H9 (cell line): ENCODE measurements around the gene UBE3B. TPM values are rescaled to one million over a fixed set of nuclear protein-coding genes. Genes with fewer than 3 reads are reported as not detected.
A peak's percentile ranks its signal among the peaks of the same experiment; 100 is the strongest.

Source experiments
- DNase-seq: peaks from one replicate; pipeline ENCODE4 v3.0.0-alpha.2; 2017
- H2AFZ ChIP-seq: one replicate; pipeline ENCODE4 v1.6.1; 2013; ENCODE audit warnings: mild to moderate bottlenecking, low read length, control low read depth, moderate library complexity
- H2AK5ac ChIP-seq: 2 replicates; pipeline ENCODE4 v1.6.1; 2013; ENCODE audit warnings: low read length, control low read depth, mixed read lengths; ENCODE audit not compliant: insufficient read length
- H2BK120ac ChIP-seq: one replicate; pipeline ENCODE4 v1.6.1; 2013; ENCODE audit warnings: low read depth, mild to moderate bottlenecking, low read length, control low read depth, inconsistent platforms; ENCODE audit not compliant: poor library complexity, severe bottlenecking
- H2BK12ac ChIP-seq: 2 replicates; pipeline ENCODE4 v1.6.1; 2013; ENCODE audit warnings: low read length, control low read depth, mixed read lengths, low read depth; ENCODE audit not compliant: insufficient read length
- H2BK15ac ChIP-seq: 2 replicates; pipeline ENCODE4 v1.6.1; 2013; ENCODE audit warnings: low read depth, low read length, control low read depth
- H2BK20ac ChIP-seq: one replicate; pipeline ENCODE4 v1.6.1; 2013; ENCODE audit warnings: low read depth, mild to moderate bottlenecking, low read length, control low read depth, inconsistent platforms; ENCODE audit not compliant: poor library complexity, severe bottlenecking
- H2BK5ac ChIP-seq: 2 replicates; pipeline ENCODE4 v1.6.1; 2013; ENCODE audit warnings: low read length, control low read depth, mixed read lengths; ENCODE audit not compliant: insufficient read length
- H3K14ac ChIP-seq: 2 replicates; pipeline ENCODE4 v1.6.1; 2013; ENCODE audit warnings: low read length, control low read depth; ENCODE audit not compliant: insufficient read depth
- H3K18ac ChIP-seq: 2 replicates; pipeline ENCODE4 v1.6.1; 2013; ENCODE audit warnings: low read depth, mild to moderate bottlenecking, mixed read lengths, low read length, control low read depth; ENCODE audit not compliant: insufficient read length
- H3K23ac ChIP-seq: 2 replicates; pipeline ENCODE4 v1.6.1; 2013; ENCODE audit warnings: low read length, control low read depth, mixed read lengths, low read depth; ENCODE audit not compliant: insufficient read length
- H3K23me2 ChIP-seq: 2 replicates; pipeline ENCODE4 v1.6.1; 2013; ENCODE audit warnings: low read depth, mild to moderate bottlenecking, mixed read lengths, low read length, control low read depth; ENCODE audit not compliant: insufficient read length, poor library complexity, severe bottlenecking
- H3K27ac ChIP-seq: 2 replicates; pipeline ENCODE4 v1.5.1; 2013; ENCODE audit warnings: low read length, control low read depth, mixed read lengths, low read depth; ENCODE audit not compliant: insufficient read length
- H3K27me3 ChIP-seq: 2 replicates; pipeline ENCODE4 v1.6.1; 2013; ENCODE audit warnings: low read length, control low read depth, inconsistent platforms; ENCODE audit not compliant: insufficient read depth
- H3K4ac ChIP-seq: 2 replicates; pipeline ENCODE4 v1.6.1; 2013; ENCODE audit warnings: low read depth, mild to moderate bottlenecking, control low read depth, inconsistent platforms, low read length, moderate library complexity
- H3K4me1 ChIP-seq: 2 replicates; pipeline ENCODE4 v1.6.1; 2013; ENCODE audit warnings: low read length, control low read depth, inconsistent platforms; ENCODE audit not compliant: insufficient read depth
- H3K4me2 ChIP-seq: 2 replicates; pipeline ENCODE4 v1.6.1; 2013; ENCODE audit warnings: low read length, control low read depth, mixed read lengths; ENCODE audit not compliant: insufficient read length, insufficient read depth
- H3K56ac ChIP-seq: 2 replicates; pipeline ENCODE4 v1.6.1; 2013; ENCODE audit warnings: low read depth, mild to moderate bottlenecking, mixed read lengths, low read length, control low read depth; ENCODE audit not compliant: insufficient read length
- H3K79me1 ChIP-seq: 2 replicates; pipeline ENCODE4 v1.6.1; 2013; ENCODE audit warnings: low read depth, mild to moderate bottlenecking, moderate library complexity, low read length, control low read depth, inconsistent platforms; ENCODE audit not compliant: insufficient read depth, poor library complexity, severe bottlenecking
- H3K79me2 ChIP-seq: 2 replicates; pipeline ENCODE4 v1.6.1; 2013; ENCODE audit warnings: low read length, control low read depth, inconsistent platforms; ENCODE audit not compliant: insufficient read depth
- H3K9ac ChIP-seq: 2 replicates; pipeline ENCODE4 v1.6.1; 2013; ENCODE audit warnings: low read length, control low read depth, mixed read lengths; ENCODE audit not compliant: insufficient read length; ENCODE audit errors: extremely low read depth
- H3K9me3 ChIP-seq: one replicate; pipeline ENCODE4 v1.6.1; 2013; ENCODE audit warnings: low read depth, low read length, inconsistent platforms; ENCODE audit not compliant: control insufficient read depth
- H3T11ph ChIP-seq: one replicate; pipeline ENCODE4 v1.6.1; 2013; ENCODE audit warnings: mild to moderate bottlenecking, low read length, control low read depth, inconsistent platforms
- H4K20me1 ChIP-seq: one replicate; pipeline ENCODE4 v1.6.1; 2013; ENCODE audit not compliant: control insufficient read depth, insufficient read length, insufficient read depth
- H4K5ac ChIP-seq: 2 replicates; pipeline ENCODE4 v1.6.1; 2013; ENCODE audit warnings: low read depth, mild to moderate bottlenecking, mixed read lengths, low read length, control low read depth; ENCODE audit not compliant: insufficient read length
- H4K8ac ChIP-seq: replicated peaks from 2 replicates; pipeline ENCODE4 v1.6.1; 2013; ENCODE audit warnings: low read length, control low read depth, mixed read lengths, low read depth; ENCODE audit not compliant: insufficient read length
- H4K91ac ChIP-seq: 2 replicates; pipeline ENCODE4 v1.6.1; 2013; ENCODE audit warnings: low read depth, mild to moderate bottlenecking, moderate library complexity, mixed read lengths, low read length, control low read depth; ENCODE audit not compliant: insufficient read length
- H3K27ac Mint-ChIP-seq, 3 experiments: 2 replicates in 2 of 3; 3 replicates in 1 of 3; pipeline ENCODE4 v1.8.0; 2020 to 2021; ENCODE audit warnings: mixed read lengths in 3 of 3, mild to moderate bottlenecking in 1 of 3, moderate library complexity in 1 of 3
- H3K27me3 Mint-ChIP-seq: 2 replicates; pipeline ENCODE4 v1.8.0; 2021; ENCODE audit warnings: low read depth, mild to moderate bottlenecking, moderate library complexity, mixed read lengths
- H3K36me3 Mint-ChIP-seq, 3 experiments: 2 replicates in 2 of 3; 3 replicates in 1 of 3; pipeline ENCODE4 v1.8.0; 2020 to 2021; ENCODE audit warnings: low read depth in 3 of 3, mixed read lengths in 3 of 3; ENCODE audit not compliant: insufficient read depth in 1 of 3
- H3K4me1 Mint-ChIP-seq, 2 experiments: 2 replicates each; pipeline ENCODE4 v1.8.0; 2020; ENCODE audit warnings: mixed read lengths in 2 of 2
- H3K4me3 Mint-ChIP-seq, 2 experiments: 2 replicates in 1 of 2; 3 replicates in 1 of 2; pipeline ENCODE4 v1.8.0; 2020 to 2021; ENCODE audit warnings: mild to moderate bottlenecking in 2 of 2, mixed read lengths in 2 of 2, moderate library complexity in 1 of 2
- H3K9me3 Mint-ChIP-seq, 2 experiments: 2 replicates in 1 of 2; 3 replicates in 1 of 2; pipeline ENCODE4 v1.8.0; 2020; ENCODE audit warnings: mild to moderate bottlenecking in 2 of 2, mixed read lengths in 2 of 2, moderate library complexity in 1 of 2
- WGBS: extraction: QIAGEN DNeasy Blood & Tissue Kit; methylation state at CpG from one replicate; pipeline ENCODE4 v1.1.7; 2013; ENCODE audit warnings: missing lambda C conversion rate, low lambda C conversion rate, mixed read lengths; ENCODE audit not compliant: insufficient read length; ENCODE audit errors: extremely low coverage; 5-methylcytosine and 5-hydroxymethylcytosine counted together
- total RNA-seq: library from RNA; stranded (reverse); gene quantifications from 2 replicates; pipeline ENCODE4 v1.2.1, GENCODE V29; 2021
- TF ChIP-seq, protein P1 (sequence below): fragments of 200-600 bp; sonication (generic); conservative IDR thresholded peaks from 3 replicates; pipeline ENCODE4 v1.8.0; 2021; ENCODE audit warnings: antibody characterized with exemption, mild to moderate bottlenecking

UBE3B gene
- total RNA-seq, 1 experiment from 2014 or later, result 24.2 TPM

DNA sequence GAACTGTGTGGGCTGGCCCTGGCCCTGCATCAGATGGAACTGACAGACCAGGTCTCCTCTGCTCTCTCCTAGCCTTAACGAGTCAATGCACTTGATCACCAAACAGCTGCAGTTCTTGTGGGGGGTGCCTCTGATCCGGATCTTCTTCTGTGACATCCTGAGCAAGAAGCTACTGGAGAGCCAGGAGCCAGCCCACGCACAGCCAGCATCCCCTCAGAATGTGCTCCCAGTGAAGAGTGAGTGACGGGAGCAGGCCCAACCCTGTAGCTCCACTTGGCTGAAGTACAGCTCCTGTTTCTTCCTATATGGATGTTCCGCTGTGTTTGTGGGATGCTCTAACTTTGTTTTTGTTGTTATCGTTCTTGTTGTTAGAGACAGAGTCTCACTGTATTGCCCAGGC is 23.9 kb downstream of the UBE3B start:
- Histone ChIP-seq H2BK120ac (no peak overlapping the region), H2BK5ac (no peak overlapping the region), H3K4ac (no peak overlapping the region), H4K20me1 (no peaks in the 10 kb centered on the region), H3T11ph (no peak overlapping the region), H3K27me3 (no peaks in the 10 kb centered on the region), H2BK12ac (no peak overlapping the region), H2BK15ac (no peak overlapping the region), H3K9ac (no peak overlapping the region), H3K23me2 (no peaks in the 10 kb centered on the region), H3K9me3 (no peaks in the 10 kb centered on the region), H3K79me1 (no peaks in the 10 kb centered on the region), H4K91ac (no peak overlapping the region), H4K8ac (no peak overlapping the region), H3K14ac (no peak overlapping the region), H3K4me1 (no peaks in the 10 kb centered on the region), H2AK5ac (no peak overlapping the region), H3K4me2 (no peak overlapping the region), H3K27ac (no peak overlapping the region), H3K23ac (no peak overlapping the region), H2BK20ac (no peak overlapping the region), H2AFZ (no peak overlapping the region), H4K5ac (no peak overlapping the region), H3K18ac (no peak overlapping the region), H3K56ac (no peak overlapping the region), H3K79me2 (no peaks in the 10 kb centered on the region)
- no peak for DNase-seq
- no CpG with 5 or more reads among the region's 6 CpGs for WGBS
- Mint-ChIP-seq H3K27me3 (no peaks in the 10 kb centered on the region), H3K27ac (peak overlapping the region in 1 of 3 experiments; percentile 69; a peak in 1 of 7 replicates), H3K4me1 (0 out of 4 replicates have a peak, but pooled peaks cover 0 to 2% of the 10 kb centered on the region in 2 experiments), H3K36me3 (peaks cover 12 to 65% (median 53%) of the 10 kb centered on the region in 3 experiments; a peak in 6 of 7 replicates), H3K9me3 (no peaks in the 10 kb centered on the region), H3K4me3 (no peak overlapping the region)
- TF ChIP-seq, protein P1, sequence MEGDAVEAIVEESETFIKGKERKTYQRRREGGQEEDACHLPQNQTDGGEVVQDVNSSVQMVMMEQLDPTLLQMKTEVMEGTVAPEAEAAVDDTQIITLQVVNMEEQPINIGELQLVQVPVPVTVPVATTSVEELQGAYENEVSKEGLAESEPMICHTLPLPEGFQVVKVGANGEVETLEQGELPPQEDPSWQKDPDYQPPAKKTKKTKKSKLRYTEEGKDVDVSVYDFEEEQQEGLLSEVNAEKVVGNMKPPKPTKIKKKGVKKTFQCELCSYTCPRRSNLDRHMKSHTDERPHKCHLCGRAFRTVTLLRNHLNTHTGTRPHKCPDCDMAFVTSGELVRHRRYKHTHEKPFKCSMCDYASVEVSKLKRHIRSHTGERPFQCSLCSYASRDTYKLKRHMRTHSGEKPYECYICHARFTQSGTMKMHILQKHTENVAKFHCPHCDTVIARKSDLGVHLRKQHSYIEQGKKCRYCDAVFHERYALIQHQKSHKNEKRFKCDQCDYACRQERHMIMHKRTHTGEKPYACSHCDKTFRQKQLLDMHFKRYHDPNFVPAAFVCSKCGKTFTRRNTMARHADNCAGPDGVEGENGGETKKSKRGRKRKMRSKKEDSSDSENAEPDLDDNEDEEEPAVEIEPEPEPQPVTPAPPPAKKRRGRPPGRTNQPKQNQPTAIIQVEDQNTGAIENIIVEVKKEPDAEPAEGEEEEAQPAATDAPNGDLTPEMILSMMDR, result no peak
